Stimulated activated CD4-positive, alpha-beta T cell treated with anti-CD3 and anti-CD28 coated beads, Interleukin-15, amount 100 ng/mL, for 24 hours (primary cell): ENCODE results near the gene CX3CL1.

ENCODE experiments used
- DNase-seq: peaks from one replicate; pipeline ENCODE4 v3.0.0-alpha.2; 2020

The CX3CL1 gene

GRCh38 chr16:57407521-57408353, 35.4 kb downstream of the CX3CL1 start:
- no peak for DNase-seq

DNA sequence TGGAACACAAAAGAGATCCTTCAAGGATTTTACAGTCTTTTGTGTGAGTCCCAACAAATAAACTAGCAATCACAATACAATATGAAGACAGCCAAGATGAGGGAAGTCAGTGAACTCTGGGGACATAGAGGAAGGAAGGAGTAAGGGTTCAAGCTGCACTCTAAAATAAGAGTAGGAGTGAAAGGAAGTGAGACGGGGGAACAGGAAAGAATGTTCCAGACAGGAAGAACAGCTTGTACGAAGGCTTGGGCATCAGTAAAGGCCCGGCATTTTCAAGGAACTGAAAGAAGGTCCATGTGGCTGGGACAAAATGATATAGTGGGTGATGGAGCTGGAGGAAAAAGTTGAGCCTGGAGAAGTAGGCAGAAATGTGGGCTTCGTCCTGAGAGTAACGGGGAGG, 36.8 kb downstream of the CX3CL1 start:
- DNase-seq, result no peak

DNA sequence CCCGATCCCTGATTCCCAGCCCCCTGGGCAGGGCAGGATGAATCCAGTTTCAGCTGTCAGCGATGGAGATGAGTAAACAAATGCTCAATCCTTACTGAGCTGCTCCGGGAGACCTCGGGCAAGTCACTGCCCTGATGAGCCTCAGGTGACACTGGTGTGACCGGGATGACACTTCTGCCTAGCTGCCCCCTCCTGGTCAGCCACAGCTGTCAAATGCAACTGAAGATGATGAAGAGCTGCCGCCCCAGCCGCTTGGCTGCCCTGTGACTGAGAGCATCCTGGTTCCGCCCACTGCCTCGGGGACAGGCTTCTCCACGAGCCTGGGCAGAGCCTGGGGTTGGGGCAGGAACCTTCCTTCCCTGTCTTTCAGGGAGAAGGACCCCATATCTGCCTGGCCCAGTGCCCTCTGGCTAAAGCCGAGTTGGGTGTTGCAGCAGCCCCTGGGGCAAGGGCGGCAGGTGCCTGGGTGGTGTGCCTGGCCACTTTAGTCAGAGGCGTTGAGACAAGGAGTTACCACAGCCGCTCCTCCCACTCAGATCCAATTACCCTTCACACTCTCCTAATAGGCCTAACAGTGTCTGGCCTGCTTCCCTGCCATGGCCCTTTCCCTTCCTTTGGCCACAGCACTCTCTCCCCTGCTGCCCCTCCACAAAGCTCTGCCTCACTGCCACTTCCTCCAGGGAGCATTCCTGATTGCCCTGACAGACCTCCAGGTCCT, 37.7 kb downstream of the CX3CL1 start:
- no peak for DNase-seq

DNA sequence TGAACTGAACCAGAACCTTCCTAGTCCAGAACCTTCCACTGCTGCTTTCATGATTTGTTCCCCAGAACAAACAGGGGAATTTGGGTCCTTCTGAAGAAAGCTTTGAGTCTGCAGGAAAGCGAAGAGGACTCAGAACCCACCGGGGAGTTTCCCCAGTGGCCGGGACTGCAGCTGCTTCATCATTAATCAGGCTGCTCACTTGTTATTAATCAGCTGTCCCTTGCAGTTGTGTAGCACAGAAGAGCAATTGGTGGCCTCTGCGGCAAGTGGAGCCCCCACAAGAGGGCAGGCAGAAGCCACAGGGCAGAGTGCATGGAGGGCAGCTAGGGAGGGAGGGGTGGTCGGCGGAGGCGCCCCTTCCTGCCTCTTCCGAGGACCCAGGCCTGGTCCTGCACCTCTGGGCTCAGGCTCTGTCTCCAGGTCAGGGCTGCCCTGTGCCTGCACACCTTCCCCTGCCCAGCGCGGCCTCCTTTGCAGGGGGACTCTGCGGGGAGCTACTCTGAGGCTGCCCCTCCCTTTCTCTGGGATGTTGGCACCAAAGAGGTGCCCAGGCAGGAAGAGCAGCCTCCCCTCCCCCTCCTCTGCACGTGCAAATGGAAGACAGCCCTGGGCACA, 39.2 kb downstream of the CX3CL1 start:
- DNase-seq, result no peak

GRCh38 chr16:57412584-57412983, 40.3 kb downstream of the CX3CL1 start:
- no peak for DNase-seq

DNA sequence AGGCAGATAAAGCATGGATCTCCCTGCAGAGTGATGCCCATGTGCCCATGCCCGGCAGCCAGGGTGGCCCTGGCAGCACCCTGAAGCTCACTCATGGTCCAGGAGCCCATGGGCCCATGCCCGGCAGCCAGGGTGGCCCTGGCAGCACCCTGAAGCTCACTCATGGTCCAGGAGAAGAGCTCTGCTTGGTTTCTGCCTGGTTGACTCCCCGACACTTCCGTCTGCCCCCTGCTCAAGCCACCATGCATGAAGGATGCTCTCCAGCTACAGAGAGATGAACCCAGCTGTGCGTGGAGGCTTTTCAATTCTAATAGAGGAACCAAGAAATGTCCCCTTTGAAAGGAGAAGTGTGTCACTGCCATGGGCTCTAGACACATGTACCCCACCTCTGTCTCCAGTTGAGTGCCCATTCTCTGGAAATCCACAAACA, 41.0 kb downstream of the CX3CL1 start:
- DNase-seq, result no peak

- DNase-seq, result no peak
Measured at GRCh38 chr16:57413733-57414132, 41.4 kb downstream of the CX3CL1 start.

GRCh38 chr16:57416084-57416483, 43.8 kb downstream of the CX3CL1 start:
- no peak for DNase-seq

DNA sequence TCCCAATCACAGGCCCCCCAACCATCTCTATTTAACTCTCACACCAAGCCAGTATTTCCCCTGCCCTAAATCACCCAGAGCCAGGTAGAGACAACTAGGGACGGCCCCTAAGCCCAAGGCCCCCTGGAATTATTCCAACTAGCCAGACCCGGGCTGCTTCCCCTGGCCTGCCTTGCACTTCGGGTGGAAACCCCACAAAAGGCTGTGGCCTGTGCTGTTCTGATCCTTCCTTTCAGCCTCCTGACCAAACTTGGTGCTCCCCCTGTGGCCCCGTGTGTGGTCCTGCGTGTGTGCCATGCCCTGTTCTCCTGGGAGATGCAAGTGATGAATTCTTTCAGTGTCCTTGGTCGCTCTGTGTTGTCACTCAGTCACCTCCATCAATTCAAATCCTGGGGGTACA, 47.2 kb downstream of the CX3CL1 start:
- no peak for DNase-seq

DNA sequence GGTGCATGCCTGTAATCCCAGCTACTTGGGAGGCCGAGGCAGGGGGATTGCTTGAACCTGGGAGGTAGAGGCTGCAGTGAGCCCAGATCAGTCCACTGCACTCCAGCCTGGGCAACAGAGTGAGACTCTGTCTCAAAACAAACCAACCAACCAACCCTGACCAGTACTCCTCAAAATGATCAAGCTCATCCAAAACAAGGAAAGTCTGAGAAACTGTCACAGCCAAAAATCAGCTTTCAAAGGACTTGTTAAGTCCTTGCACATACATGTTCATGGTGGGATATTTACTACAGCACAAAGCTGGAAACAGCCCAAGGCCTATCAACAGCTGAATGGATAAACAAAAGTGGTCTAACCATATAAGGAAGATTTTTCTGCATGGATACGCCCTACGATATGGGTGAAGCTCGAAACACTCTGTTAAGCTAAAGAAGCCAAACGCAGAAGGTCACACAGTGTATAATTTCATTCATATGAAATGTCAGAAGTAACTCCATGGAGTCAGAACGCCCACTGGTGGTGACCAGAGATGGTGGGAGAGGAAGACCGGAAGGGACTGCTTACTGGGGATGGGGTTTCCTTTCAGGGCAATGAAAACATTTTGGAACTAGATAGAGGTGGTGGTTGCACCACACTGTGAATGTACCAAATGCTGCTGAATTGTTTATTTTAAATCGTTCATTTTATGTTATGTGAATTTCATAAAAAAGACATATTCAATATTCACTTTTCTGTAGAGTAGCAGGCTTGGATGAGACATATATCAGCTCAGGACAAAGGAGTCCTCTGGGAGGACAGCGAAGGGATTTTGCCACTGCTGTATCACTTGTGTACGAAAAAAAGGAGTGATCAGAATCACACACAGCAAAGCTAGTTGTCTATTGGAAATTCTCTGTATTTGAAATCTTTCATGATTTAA, 50.0 kb downstream of the CX3CL1 start:
- no peak for DNase-seq

DNA sequence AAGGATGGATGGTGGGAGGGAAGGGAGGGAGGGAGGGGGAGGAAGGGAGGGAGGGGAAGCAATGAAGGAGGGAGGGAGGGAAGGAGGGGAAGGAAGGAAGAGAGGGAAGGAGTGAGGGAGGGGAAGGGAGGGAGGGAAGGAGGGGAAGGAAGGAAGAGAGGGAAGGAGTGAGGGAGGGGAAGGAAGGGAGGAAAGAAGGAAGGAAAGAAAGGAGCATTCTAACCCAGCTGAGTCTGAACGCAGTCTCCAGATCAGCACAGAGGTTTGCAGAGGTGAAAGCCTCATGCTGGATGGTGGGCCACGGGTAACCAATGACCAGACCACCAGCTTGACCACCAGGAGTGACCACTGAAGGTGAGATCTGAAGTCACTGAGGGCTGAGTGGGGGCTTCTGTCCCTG, 50.9 kb downstream of the CX3CL1 start:
- DNase-seq, result no peak

GRCh38 chr16:57424583-57424982, 52.3 kb downstream of the CX3CL1 start:
- DNase-seq, result no peak

- no peak for DNase-seq
Measured at GRCh38 chr16:57426356-57426755, 54.1 kb downstream of the CX3CL1 start.

- no peak for DNase-seq
Measured at GRCh38 chr16:57427307-57427706, 55.0 kb downstream of the CX3CL1 start.

DNA sequence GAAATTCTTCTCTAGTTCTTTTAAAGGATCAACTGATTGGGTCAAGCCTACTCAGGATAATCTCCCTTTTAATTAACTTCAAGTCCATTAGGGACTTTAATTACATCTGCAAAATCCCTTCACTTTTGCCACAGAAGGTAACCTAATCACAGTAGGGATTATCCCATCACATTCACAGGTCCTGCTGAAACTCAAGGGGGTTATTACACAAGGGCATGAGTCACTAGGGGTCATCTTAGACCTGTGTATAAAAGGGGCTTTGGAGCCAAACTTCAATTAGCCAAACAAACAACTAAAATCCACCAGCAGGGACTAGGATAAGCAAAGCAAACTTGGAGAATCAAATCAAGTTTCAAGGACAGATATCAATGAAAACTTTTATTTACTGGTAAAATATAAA, 55.5 kb downstream of the CX3CL1 start:
- no peak for DNase-seq

DNA sequence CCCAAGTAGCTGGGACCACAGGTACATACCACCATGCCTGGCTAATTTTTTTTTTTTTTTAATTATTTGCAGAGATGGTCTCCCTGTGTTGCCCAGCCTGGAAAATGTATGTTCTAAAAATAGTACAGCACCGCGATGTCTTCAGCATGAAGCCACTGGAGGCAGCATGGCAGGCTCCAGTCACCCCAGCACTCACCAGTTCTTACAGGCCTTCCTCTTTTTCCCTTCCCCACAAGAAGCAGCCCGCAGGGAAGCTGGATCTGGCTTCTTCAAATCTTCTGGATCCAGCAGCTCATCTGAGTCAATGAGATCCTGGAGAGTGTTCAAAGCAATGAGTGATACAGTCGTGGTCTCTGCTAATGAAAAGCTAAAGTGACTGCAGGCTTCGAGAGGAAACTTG, 58.7 kb downstream of the CX3CL1 start:
- no peak for DNase-seq

DNA sequence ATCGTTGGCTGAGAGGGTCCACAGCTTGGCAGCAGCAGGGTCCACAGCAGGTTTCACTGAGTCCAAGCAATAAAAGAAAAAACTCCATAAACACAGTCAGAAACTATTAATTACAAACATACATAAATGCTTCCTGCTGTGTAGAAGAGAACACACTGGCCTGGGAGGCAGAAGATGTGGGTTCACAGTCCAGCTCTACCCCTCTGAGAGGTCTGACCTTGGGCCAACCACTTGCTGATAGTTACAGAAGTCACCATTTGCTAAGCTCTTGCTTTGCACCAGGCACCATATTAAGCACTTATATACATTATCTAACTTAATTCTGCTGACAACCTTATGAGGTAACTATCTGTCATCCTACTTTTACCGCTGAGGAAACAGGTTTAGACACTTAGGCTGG, 60.2 kb downstream of the CX3CL1 start:
- no peak for DNase-seq

DNA sequence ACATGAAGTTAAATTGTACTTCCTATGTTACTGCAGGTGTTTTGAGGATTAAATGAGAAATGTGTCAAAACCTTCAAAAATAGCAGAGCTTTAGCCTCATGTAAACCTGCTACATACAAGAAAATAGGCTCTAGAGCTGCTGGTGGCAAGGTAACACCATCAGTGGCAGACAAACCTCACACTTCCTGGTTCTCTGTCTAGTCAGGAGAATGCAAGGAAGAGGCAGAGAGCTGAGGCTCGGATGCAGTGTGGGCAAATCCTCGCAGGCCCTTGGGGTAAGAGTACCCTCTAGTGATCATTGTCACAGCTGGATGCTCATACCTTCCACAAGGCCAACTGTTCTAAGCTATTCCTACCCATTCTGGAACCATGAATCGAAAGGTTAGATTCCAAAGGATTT, 60.7 kb downstream of the CX3CL1 start:
- DNase-seq, result no peak

DNA sequence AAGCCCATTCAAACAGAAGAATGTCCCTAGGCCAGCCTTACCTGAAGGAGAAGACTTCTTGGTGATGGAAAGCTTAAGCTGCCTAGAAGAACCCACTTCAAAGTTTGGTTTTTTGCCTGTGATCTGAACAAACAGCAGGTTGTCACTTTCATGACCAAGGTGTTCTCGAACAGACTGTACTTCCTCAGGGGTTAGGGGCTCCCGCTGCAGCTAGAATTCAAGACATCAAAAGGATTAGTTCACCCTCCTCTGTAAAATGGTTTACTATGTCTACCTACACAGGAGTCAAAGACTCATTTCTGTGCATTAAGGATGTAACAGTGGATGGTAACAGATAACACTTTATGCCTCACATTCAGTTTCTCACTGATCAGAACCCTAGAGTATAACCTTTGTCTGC, 61.7 kb downstream of the CX3CL1 start:
- DNase-seq, result no peak
